Neuronal stem cell (in vitro differentiated cells): ENCODE measurements around the gene CDC42BPG.
A peak's percentile ranks its signal among the peaks of the same experiment; 100 is the strongest.

Experiments
- DNase-seq: peaks from one replicate; pipeline ENCODE4 v3.0.0-alpha.2; 2013; ENCODE audit warnings: low spot score
- H2AFZ ChIP-seq: one replicate; pipeline ENCODE4 v1.6.1; 2013; ENCODE audit warnings: mild to moderate bottlenecking, low read length, inconsistent platforms
- H2AK5ac ChIP-seq: 2 replicates; pipeline ENCODE4 v1.6.1; 2013; ENCODE audit warnings: low read depth, mild to moderate bottlenecking, inconsistent platforms, low read length, moderate library complexity, mixed read lengths
- H2BK120ac ChIP-seq: 2 replicates; pipeline ENCODE4 v1.6.1; 2013; ENCODE audit warnings: low read depth, mild to moderate bottlenecking, inconsistent platforms, low read length, moderate library complexity, mixed read lengths
- H2BK12ac ChIP-seq: one replicate; pipeline ENCODE4 v1.6.1; 2013; ENCODE audit warnings: low read length, inconsistent platforms
- H2BK15ac ChIP-seq: 2 replicates; pipeline ENCODE4 v1.6.1; 2013; ENCODE audit warnings: mild to moderate bottlenecking, low read length, inconsistent platforms, mixed read lengths
- H2BK5ac ChIP-seq: one replicate; pipeline ENCODE4 v1.6.1; 2013; ENCODE audit warnings: inconsistent platforms, mild to moderate bottlenecking, low read length, moderate library complexity
- H3K14ac ChIP-seq: one replicate; pipeline ENCODE4 v1.6.1; 2013; ENCODE audit warnings: low read length, inconsistent platforms
- H3K18ac ChIP-seq: 2 replicates; pipeline ENCODE4 v1.6.1; 2013; ENCODE audit warnings: low read length, inconsistent platforms
- H3K23ac ChIP-seq: 2 replicates; pipeline ENCODE4 v1.6.1; 2013; ENCODE audit warnings: low read depth, mild to moderate bottlenecking, mixed read lengths, low read length, inconsistent platforms; ENCODE audit not compliant: poor library complexity
- H3K27ac ChIP-seq: replicated peaks from 3 replicates; pipeline ENCODE4 v1.5.1; 2013; ENCODE audit warnings: low read length, inconsistent platforms
- H3K27me3 ChIP-seq, 3 experiments: 2 replicates each; pipeline ENCODE4 v1.6.1; 2013; ENCODE audit warnings: low read length in 3 of 3, mild to moderate bottlenecking in 2 of 3, inconsistent platforms in 1 of 3, low read depth in 1 of 3, mixed read lengths in 1 of 3, moderate library complexity in 1 of 3; ENCODE audit not compliant: control insufficient read depth in 3 of 3, insufficient read depth in 3 of 3
- H3K36me3 ChIP-seq, 2 donors: replicated peaks in 1 of 2; 2 replicates each; pipeline ENCODE4 v1.6.1; 2013; ENCODE audit warnings: low read length in 2 of 2; ENCODE audit not compliant: control insufficient read depth in 2 of 2, insufficient read depth in 2 of 2
- H3K4ac ChIP-seq: 2 replicates; pipeline ENCODE4 v1.6.1; 2013; ENCODE audit warnings: inconsistent platforms, mild to moderate bottlenecking, low read length, moderate library complexity
- H3K4me1 ChIP-seq, 2 donors: 1 replicate in 1 of 2; 2 replicates in 1 of 2; pipeline ENCODE4 v1.6.1; 2013; ENCODE audit warnings: low read length in 2 of 2, low read depth in 1 of 2; ENCODE audit not compliant: control insufficient read depth in 2 of 2, insufficient read depth in 1 of 2
- H3K4me2 ChIP-seq: one replicate; pipeline ENCODE4 v1.6.1; 2013; ENCODE audit warnings: mild to moderate bottlenecking, low read length, inconsistent platforms; ENCODE audit not compliant: insufficient read depth, poor library complexity, severe bottlenecking
- H3K4me3 ChIP-seq, 2 donors: 2 replicates each; pipeline ENCODE4 v1.5.1; 2013; ENCODE audit warnings: low read length in 2 of 2, mild to moderate bottlenecking in 2 of 2, inconsistent platforms in 1 of 2, moderate library complexity in 1 of 2
- H3K79me1 ChIP-seq: one replicate; pipeline ENCODE4 v1.6.1; 2013; ENCODE audit warnings: low read depth, mild to moderate bottlenecking, inconsistent platforms, low read length, moderate library complexity
- H3K9ac ChIP-seq: one replicate; pipeline ENCODE4 v1.6.1; 2013; ENCODE audit warnings: mild to moderate bottlenecking, low read depth, low read length, inconsistent platforms; ENCODE audit not compliant: poor library complexity
- H3K9me3 ChIP-seq, 2 donors: replicated peaks in 1 of 2; 2 replicates each; pipeline versions ENCODE3 to v1.6.1; 2013; ENCODE audit warnings: low read length in 2 of 2, mild to moderate bottlenecking in 2 of 2, inconsistent platforms in 1 of 2, low read depth in 1 of 2, mixed read lengths in 1 of 2, moderate library complexity in 1 of 2; ENCODE audit not compliant: control insufficient read depth in 2 of 2, insufficient read depth in 1 of 2
- H4K8ac ChIP-seq: one replicate; pipeline ENCODE4 v1.6.1; 2013; ENCODE audit warnings: low read depth, mild to moderate bottlenecking, inconsistent platforms, low read length, moderate library complexity
- H4K91ac ChIP-seq: one replicate; pipeline ENCODE4 v1.6.1; 2013; ENCODE audit warnings: low read length, low read depth, mild to moderate bottlenecking, inconsistent platforms; ENCODE audit not compliant: poor library complexity
- WGBS, 2 donors: extraction: QIAGEN DNeasy Blood & Tissue Kit; methylation state at CpG; one replicate each; pipeline ENCODE4 v1.1.7; 2013; ENCODE audit warnings: missing lambda C conversion rate in 2 of 2, mixed read lengths in 1 of 2; ENCODE audit not compliant: insufficient read length in 2 of 2, insufficient replicate concordance in 1 of 2; ENCODE audit errors: extremely low coverage in 2 of 2; 5-methylcytosine and 5-hydroxymethylcytosine counted together

The CDC42BPG gene

GRCh38 chr11:64793271-64794160 lies 50.9 kb downstream of the CDC42BPG start:
- no peak overlapping the region for H4K8ac ChIP-seq
- peak overlapping the region; percentile 4 for H3K14ac ChIP-seq
- H3K79me1 ChIP-seq: no peaks in the 10 kb centered on the region
- no peak overlapping the region for H4K91ac ChIP-seq
- H3K4me2 ChIP-seq: no peak overlapping the region
- no peak overlapping the region for H2BK120ac ChIP-seq
- no peaks in the 10 kb centered on the region for H3K9me3 ChIP-seq
- H3K27me3 ChIP-seq: no peaks in the 10 kb centered on the region
- H3K9ac ChIP-seq: no peak overlapping the region
- no peak overlapping the region for H3K4ac ChIP-seq
- H3K23ac ChIP-seq: no peak overlapping the region
- DNase-seq: no peak
- no peak overlapping the region for H2BK12ac ChIP-seq
- H3K27ac ChIP-seq: no peak overlapping the region
- WGBS, 2 donors: no CpG with 5 or more reads among the region's 11 CpGs
- no peak overlapping the region for H2BK5ac ChIP-seq
- H3K4me1 ChIP-seq: no peaks in the 10 kb centered on the region
- no peak overlapping the region for H2AFZ ChIP-seq
- no peak overlapping the region for H3K4me3 ChIP-seq
- H3K36me3 ChIP-seq: peaks cover 7 to 11% of the 10 kb centered on the region in 2 donors
- no peak overlapping the region for H2AK5ac ChIP-seq
- H2BK15ac ChIP-seq: no peak overlapping the region
- H3K18ac ChIP-seq: no peak overlapping the region

- Histone ChIP-seq H3K4me2 (no peak overlapping the region), H2BK15ac (no peak overlapping the region), H3K4ac (no peak overlapping the region), H4K8ac (no peak overlapping the region), H3K4me1 (no peaks in the 10 kb centered on the region), H4K91ac (no peak overlapping the region), H3K36me3 (peaks cover 7 to 11% of the 10 kb centered on the region in 2 donors), H3K4me3 (no peak overlapping the region), H2AK5ac (no peak overlapping the region), H2BK12ac (no peak overlapping the region), H3K9ac (no peak overlapping the region), H3K27ac (no peak overlapping the region), H3K79me1 (no peaks in the 10 kb centered on the region), H3K27me3 (no peaks in the 10 kb centered on the region), H2BK120ac (no peak overlapping the region), H2BK5ac (no peak overlapping the region), H3K23ac (no peak overlapping the region), H3K9me3 (no peaks in the 10 kb centered on the region), H3K18ac (no peak overlapping the region), H3K14ac (no peak overlapping the region), H2AFZ (no peak overlapping the region)
- WGBS, 2 donors: no CpG with 5 or more reads among the region's 4 CpGs
- DNase-seq: no peak
These were observed 52.0 kb downstream of the CDC42BPG start for GRCh38 chr11:64792482-64792881.

GRCh38 chr11:64791781-64792291 lies 52.6 kb downstream of the CDC42BPG start:
- Histone ChIP-seq H3K27ac (no peak overlapping the region), H3K4ac (no peak overlapping the region), H4K91ac (no peak overlapping the region), H3K9ac (peak overlapping the region; percentile 70), H3K4me3 (no peak overlapping the region), H3K4me1 (no peaks in the 10 kb centered on the region), H2BK15ac (no peak overlapping the region), H2BK12ac (no peak overlapping the region), H2AFZ (no peak overlapping the region), H3K9me3 (no peaks in the 10 kb centered on the region), H3K27me3 (no peaks in the 10 kb centered on the region), H2AK5ac (no peak overlapping the region), H3K79me1 (no peaks in the 10 kb centered on the region), H3K23ac (no peak overlapping the region), H2BK120ac (no peak overlapping the region), H3K36me3 (peaks cover 7 to 9% of the 10 kb centered on the region in 2 donors), H3K18ac (no peak overlapping the region), H3K4me2 (no peak overlapping the region), H4K8ac (no peak overlapping the region), H3K14ac (no peak overlapping the region), H2BK5ac (no peak overlapping the region)
- WGBS, 2 donors: no CpG with 5 or more reads among the region's 14 CpGs
- no peak for DNase-seq

DNA sequence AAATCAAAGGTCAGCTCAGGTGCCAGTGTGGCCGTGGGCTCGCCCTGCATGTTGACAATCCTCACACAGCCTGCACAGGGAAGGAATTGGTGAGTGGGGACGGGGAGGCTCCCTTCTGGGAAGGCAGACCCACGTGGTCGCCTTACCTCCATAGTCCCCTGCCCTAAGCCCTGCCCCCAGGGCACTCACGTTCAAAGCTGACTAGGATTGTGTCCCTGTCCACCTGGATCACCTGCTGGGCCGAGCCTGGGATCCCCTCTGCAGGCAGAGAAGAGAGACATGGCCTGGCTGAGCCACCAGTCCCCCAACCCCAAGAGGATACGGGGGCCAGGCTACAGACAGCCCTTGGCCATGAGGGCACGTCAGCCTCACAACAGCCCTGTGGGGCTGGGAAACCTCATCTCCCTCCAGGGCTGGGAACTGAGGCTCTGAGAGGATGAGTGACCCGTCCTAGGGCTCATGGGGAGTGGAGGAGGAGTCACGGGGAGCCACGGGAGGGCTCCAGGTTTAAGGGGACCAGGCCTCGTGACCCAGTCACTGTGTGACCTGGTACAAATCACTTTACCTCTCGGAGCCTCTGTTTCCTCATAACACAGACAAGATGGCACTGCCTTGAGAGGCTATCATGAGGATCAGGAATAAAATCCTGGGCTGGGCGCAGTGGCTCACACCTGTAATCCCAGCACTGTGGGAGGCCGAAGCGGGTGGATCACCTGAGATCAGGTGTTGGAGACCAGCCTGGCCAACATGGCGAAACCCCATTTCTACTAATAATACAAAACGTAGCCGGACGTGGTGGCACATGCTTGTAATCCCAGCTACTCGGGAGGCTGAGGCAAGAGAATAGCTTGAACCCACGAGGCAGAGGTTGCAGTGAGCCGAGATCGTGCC lies 54.0 kb downstream of the CDC42BPG start:
- Histone ChIP-seq H2AFZ (no peak overlapping the region), H3K4me3 (no peak overlapping the region), H3K79me1 (no peaks in the 10 kb centered on the region), H3K27me3 (no peaks in the 10 kb centered on the region), H2BK5ac (no peak overlapping the region), H3K14ac (no peak overlapping the region), H3K36me3 (peaks cover 3 to 7% of the 10 kb centered on the region in 2 donors), H3K4me2 (no peak overlapping the region), H3K9me3 (no peaks in the 10 kb centered on the region), H2AK5ac (no peak overlapping the region), H4K8ac (no peak overlapping the region), H3K23ac (no peak overlapping the region), H2BK12ac (no peak overlapping the region), H4K91ac (no peak overlapping the region), H2BK120ac (no peak overlapping the region), H3K27ac (no peak overlapping the region), H3K4me1 (no peaks in the 10 kb centered on the region), H3K18ac (no peak overlapping the region), H3K9ac (peak overlapping the region; percentile 37), H3K4ac (no peak overlapping the region), H2BK15ac (no peak overlapping the region)
- DNase-seq: no peak
- no CpG with 5 or more reads among the region's 25 CpGs for WGBS, 2 donors
